HL-60 (cell line): Measurements from ENCODE around the gene DCX.

Experiments
- GABPA ChIP-seq: IDR thresholded peaks from 2 replicates; pipeline ENCODE4 v1.6.1; 2012; ENCODE audit warnings: low read depth
- POLR2AphosphoS5 ChIP-seq: IDR thresholded peaks from 2 replicates; pipeline ENCODE4 v1.6.1; 2012; ENCODE audit warnings: low read depth
- SPI1 ChIP-seq: IDR thresholded peaks from 2 replicates; pipeline ENCODE4 v1.6.1; 2012; ENCODE audit warnings: low read depth, mild to moderate bottlenecking, borderline replicate concordance
- TF ChIP-seq, protein P1 (sequence below): IDR thresholded peaks from one replicate; pipeline ENCODE4 v1.5.1; 2011; ENCODE audit warnings: low read length, control low read depth, inconsistent platforms; ENCODE audit not compliant: insufficient read depth
- TF ChIP-seq, protein P2 (sequence below): IDR thresholded peaks from 2 replicates; pipeline ENCODE4 v1.6.1; 2012; ENCODE audit warnings: low read depth; ENCODE audit not compliant: insufficient replicate concordance

DNA sequence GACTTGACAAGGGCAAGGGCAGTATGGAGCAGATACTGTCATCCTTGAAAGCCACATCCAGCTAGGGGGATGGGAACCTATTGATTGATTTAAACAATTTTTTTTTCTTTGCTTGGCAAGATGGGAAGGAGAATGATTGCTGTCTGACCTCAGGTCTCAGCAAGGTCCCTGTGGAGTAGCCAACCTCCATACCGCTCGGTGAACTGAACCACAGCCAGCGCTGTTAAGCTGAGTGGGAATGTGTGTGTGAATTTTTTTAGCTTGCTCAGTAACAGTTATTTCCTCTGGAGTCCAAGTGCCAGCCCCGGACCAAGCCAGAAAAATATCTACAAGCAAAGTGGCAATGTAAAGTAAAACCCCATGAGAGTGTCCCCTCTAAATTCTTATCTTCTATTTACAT is 25.9 kb downstream of the DCX start:
- TF ChIP-seq, protein P1, sequence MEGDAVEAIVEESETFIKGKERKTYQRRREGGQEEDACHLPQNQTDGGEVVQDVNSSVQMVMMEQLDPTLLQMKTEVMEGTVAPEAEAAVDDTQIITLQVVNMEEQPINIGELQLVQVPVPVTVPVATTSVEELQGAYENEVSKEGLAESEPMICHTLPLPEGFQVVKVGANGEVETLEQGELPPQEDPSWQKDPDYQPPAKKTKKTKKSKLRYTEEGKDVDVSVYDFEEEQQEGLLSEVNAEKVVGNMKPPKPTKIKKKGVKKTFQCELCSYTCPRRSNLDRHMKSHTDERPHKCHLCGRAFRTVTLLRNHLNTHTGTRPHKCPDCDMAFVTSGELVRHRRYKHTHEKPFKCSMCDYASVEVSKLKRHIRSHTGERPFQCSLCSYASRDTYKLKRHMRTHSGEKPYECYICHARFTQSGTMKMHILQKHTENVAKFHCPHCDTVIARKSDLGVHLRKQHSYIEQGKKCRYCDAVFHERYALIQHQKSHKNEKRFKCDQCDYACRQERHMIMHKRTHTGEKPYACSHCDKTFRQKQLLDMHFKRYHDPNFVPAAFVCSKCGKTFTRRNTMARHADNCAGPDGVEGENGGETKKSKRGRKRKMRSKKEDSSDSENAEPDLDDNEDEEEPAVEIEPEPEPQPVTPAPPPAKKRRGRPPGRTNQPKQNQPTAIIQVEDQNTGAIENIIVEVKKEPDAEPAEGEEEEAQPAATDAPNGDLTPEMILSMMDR, result no peak
- no peak for TF ChIP-seq GABPA
- no peak for TF ChIP-seq POLR2AphosphoS5
- no peak for TF ChIP-seq SPI1
- TF ChIP-seq, protein P2, sequence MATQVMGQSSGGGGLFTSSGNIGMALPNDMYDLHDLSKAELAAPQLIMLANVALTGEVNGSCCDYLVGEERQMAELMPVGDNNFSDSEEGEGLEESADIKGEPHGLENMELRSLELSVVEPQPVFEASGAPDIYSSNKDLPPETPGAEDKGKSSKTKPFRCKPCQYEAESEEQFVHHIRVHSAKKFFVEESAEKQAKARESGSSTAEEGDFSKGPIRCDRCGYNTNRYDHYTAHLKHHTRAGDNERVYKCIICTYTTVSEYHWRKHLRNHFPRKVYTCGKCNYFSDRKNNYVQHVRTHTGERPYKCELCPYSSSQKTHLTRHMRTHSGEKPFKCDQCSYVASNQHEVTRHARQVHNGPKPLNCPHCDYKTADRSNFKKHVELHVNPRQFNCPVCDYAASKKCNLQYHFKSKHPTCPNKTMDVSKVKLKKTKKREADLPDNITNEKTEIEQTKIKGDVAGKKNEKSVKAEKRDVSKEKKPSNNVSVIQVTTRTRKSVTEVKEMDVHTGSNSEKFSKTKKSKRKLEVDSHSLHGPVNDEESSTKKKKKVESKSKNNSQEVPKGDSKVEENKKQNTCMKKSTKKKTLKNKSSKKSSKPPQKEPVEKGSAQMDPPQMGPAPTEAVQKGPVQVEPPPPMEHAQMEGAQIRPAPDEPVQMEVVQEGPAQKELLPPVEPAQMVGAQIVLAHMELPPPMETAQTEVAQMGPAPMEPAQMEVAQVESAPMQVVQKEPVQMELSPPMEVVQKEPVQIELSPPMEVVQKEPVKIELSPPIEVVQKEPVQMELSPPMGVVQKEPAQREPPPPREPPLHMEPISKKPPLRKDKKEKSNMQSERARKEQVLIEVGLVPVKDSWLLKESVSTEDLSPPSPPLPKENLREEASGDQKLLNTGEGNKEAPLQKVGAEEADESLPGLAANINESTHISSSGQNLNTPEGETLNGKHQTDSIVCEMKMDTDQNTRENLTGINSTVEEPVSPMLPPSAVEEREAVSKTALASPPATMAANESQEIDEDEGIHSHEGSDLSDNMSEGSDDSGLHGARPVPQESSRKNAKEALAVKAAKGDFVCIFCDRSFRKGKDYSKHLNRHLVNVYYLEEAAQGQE, result no peak
